HepG2 (cell line): ENCODE measurements around the gene GSTK1. TPM values are rescaled to one million over a fixed set of nuclear protein-coding genes. Genes with fewer than 3 reads are reported as not detected.

ENCODE experiments used
- FOXO1 ChIP-seq: sonication (generic); formaldehyde crosslinking; IDR thresholded peaks from 2 replicates; pipeline ENCODE4 v1.4.0; 2020; ENCODE audit warnings: missing genetic modification reagents
- HDAC2 ChIP-seq: sonication (generic); formaldehyde crosslinking; IDR thresholded peaks from 2 replicates; pipeline ENCODE4 v1.4.0; 2020; ENCODE audit warnings: missing genetic modification reagents
- KLF11 ChIP-seq: IDR thresholded peaks from 2 replicates; pipeline ENCODE4 v1.6.1; 2016; ENCODE audit warnings: missing compliant biosample characterization
- KLF9 ChIP-seq: IDR thresholded peaks from 2 replicates; pipeline ENCODE4 v1.6.1; 2016; ENCODE audit warnings: low read depth
- MAF1 ChIP-seq: sonication (generic); formaldehyde crosslinking; IDR thresholded peaks from 2 replicates; pipeline ENCODE4 v1.5.0; 2020; ENCODE audit warnings: missing genetic modification reagents, borderline replicate concordance
- MAFF ChIP-seq: IDR thresholded peaks from 2 replicates; pipeline ENCODE4 v1.6.1; 2011; ENCODE audit warnings: low read depth, low read length, improper control_type of control experiment
- MEIS2 ChIP-seq: sonication (generic); formaldehyde crosslinking; IDR thresholded peaks from 2 replicates; pipeline ENCODE4 v1.9.0; 2021; ENCODE audit warnings: mild to moderate bottlenecking, missing genetic modification reagents
- PTBP1 ChIP-seq: fragments of 200-400 bp; formaldehyde crosslinking; IDR thresholded peaks from 2 replicates; pipeline ENCODE4 v1.6.1; 2018; ENCODE audit warnings: low read length, low read depth; ENCODE audit not compliant: poor library complexity, severe bottlenecking
- RARG ChIP-seq: sonication (generic); formaldehyde crosslinking; IDR thresholded peaks from 2 replicates; pipeline ENCODE4 v1.4.0; 2020; ENCODE audit warnings: low read depth, mild to moderate bottlenecking, missing genetic modification reagents
- REXO4 ChIP-seq: sonication (generic); formaldehyde crosslinking; IDR thresholded peaks from 2 replicates; pipeline ENCODE4 v1.8.0; 2022; ENCODE audit warnings: missing genetic modification reagents, mild to moderate bottlenecking, borderline replicate concordance
- SATB2 ChIP-seq: sonication (generic); formaldehyde crosslinking; IDR thresholded peaks from 2 replicates; pipeline ENCODE4 v1.5.0; 2020; ENCODE audit warnings: missing genetic modification reagents
- SNRNP70 ChIP-seq: fragments of 200-400 bp; formaldehyde crosslinking; IDR thresholded peaks from 2 replicates; pipeline ENCODE4 v1.6.1; 2017; ENCODE audit warnings: mild to moderate bottlenecking, low read depth, low read length, moderate library complexity
- SP1 ChIP-seq, 2 experiments: fragments of 450-650 bp in 1 of 2; sonication (generic) in 1 of 2; formaldehyde crosslinking in 1 of 2; IDR thresholded peaks; 2 replicates each; pipeline versions ENCODE4 v1.4.0 to v1.6.1; 2016 to 2020; ENCODE audit warnings: missing genetic modification reagents in 1 of 2
- SP140L ChIP-seq: sonication (generic); formaldehyde crosslinking; IDR thresholded peaks from 2 replicates; pipeline ENCODE4 v1.4.0; 2020; ENCODE audit warnings: missing genetic modification reagents, borderline replicate concordance
- TAF1 ChIP-seq: sonication (generic); formaldehyde crosslinking; IDR thresholded peaks from 2 replicates; pipeline ENCODE4 v1.4.0; 2020; ENCODE audit warnings: missing genetic modification reagents
- YEATS4 ChIP-seq: sonication (generic); formaldehyde crosslinking; IDR thresholded peaks from 2 replicates; pipeline ENCODE4 v1.4.0; 2020; ENCODE audit warnings: missing genetic modification reagents, borderline replicate concordance
- ZFP90 ChIP-seq: sonication (generic); formaldehyde crosslinking; IDR thresholded peaks from 2 replicates; pipeline ENCODE4 v1.8.0; 2022; ENCODE audit warnings: missing genetic modification reagents, mild to moderate bottlenecking, inconsistent platforms, borderline replicate concordance
- ZNF670 ChIP-seq: sonication (generic); formaldehyde crosslinking; IDR thresholded peaks from 2 replicates; pipeline ENCODE4 v1.8.0; 2022; ENCODE audit warnings: mild to moderate bottlenecking, missing genetic modification reagents, borderline replicate concordance
- ZNF776 ChIP-seq: sonication (generic); formaldehyde crosslinking; IDR thresholded peaks from 2 replicates; pipeline ENCODE4 v1.4.0; 2020; ENCODE audit warnings: mild to moderate bottlenecking, missing genetic modification reagents
- polyA plus RNA-seq, 8 experiments: library from polyadenylated mRNA; depleted of rRNA in 3 of 8; stranded (reverse) in 7 of 8; unstranded in 1 of 8; fragments of >200 nt; fragmentation: Illumina TruSeq in 4 of 8; extraction: Trizol in 4 of 8; gene quantifications; 2 replicates each; pipeline versions ENCODE4 v1.2.1 to v1.2.3, GENCODE V29; 2011 to 2016; ENCODE audit warnings: low read depth in 4 of 8, missing spikeins in 1 of 8, mixed read lengths in 1 of 8; ENCODE audit not compliant: insufficient read depth in 1 of 8
- total RNA-seq, 5 experiments: library from RNA; depleted of rRNA; stranded (reverse); fragments of >200 nt; fragmentation: Illumina TruSeq; extraction: Trizol; gene quantifications; 2 replicates each; pipeline ENCODE4 v1.2.3, GENCODE V29; 2016; ENCODE audit warnings: low read depth in 1 of 5
- TF ChIP-seq, protein P1 (sequence below): sonication (generic); formaldehyde crosslinking; IDR thresholded peaks from 2 replicates; pipeline ENCODE4 v1.4.0; 2020; ENCODE audit warnings: missing genetic modification reagents
- TF ChIP-seq, protein P2 (sequence below): IDR thresholded peaks from 2 replicates; pipeline ENCODE4 v1.6.1; 2016; ENCODE audit warnings: missing compliant biosample characterization, missing genetic modification reagents, borderline replicate concordance
- TF ChIP-seq, protein P3 (sequence below): IDR thresholded peaks from 2 replicates; pipeline ENCODE4 v1.4.0; 2020; ENCODE audit warnings: mild to moderate bottlenecking, missing genetic modification reagents

Gene GSTK1
- total and polyA plus RNA-seq, 2 of the 13 experiments (the other 11 are each of a cell fraction or from before 2014, with no cell fraction given), result 64.6 to 92.1 TPM

DNA sequence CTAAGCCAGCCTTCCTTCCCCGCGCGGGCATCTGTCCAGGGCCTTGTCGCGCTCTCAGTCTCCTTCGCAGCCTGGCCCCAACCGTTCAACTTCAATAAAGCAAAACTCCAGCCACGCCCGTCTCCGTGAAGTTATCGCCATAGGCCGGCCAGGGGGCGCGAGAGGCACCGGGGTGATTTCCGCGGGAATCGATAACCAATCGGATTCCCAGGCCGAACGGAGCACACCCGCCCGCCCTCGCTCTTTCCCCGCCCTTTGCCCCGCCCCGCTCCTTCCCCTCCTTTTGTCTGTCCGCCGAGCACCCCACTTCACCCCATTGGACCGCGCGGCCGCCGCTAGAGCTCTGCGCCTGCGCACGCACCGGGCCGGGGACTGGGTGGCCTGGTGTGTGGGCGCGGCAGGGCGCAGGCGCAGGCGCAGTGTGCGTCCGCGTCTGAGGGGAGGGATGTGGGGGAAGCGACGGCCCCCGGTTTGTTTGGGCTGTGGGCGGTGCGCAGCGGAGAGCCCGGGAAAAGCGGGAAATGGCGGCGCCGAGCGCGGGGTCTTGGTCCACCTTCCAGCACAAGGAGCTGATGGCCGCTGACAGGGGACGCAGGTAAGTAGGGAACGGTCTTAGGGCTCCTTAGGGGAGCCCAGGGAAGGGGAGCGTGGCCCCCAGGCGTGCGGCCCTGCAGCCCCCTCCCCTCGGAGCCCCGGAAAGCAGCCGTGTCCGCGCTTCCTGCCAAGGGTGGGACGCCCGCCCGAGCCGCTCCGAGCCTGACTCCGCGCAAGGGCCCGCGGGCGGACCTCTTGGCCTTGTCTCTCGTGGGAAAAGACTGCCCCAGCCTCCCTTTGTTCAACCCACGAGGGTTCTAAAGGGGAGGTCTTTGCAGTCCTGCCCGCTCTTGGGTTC lies 24.9 kb downstream of the GSTK1 start, which contains the start of gene CASP2 (continued):
- TF ChIP-seq, protein P1, sequence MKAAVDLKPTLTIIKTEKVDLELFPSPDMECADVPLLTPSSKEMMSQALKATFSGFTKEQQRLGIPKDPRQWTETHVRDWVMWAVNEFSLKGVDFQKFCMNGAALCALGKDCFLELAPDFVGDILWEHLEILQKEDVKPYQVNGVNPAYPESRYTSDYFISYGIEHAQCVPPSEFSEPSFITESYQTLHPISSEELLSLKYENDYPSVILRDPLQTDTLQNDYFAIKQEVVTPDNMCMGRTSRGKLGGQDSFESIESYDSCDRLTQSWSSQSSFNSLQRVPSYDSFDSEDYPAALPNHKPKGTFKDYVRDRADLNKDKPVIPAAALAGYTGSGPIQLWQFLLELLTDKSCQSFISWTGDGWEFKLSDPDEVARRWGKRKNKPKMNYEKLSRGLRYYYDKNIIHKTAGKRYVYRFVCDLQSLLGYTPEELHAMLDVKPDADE (CRISPR knock-in tag), result no peak
- no peak for TF ChIP-seq SP1 (IDR thresholded peaks at IDR 0.05)
- TF ChIP-seq SP1 (CRISPR knock-in tag; IDR thresholded peaks at IDR 0.05), result peak; percentile 11; the same call in 1 of the 2 replicates
- no peak for TF ChIP-seq RARG
- TF ChIP-seq ZFP90 (CRISPR knock-in tag), result peak; percentile 53; the same call in 1 of the 2 replicates
- TF ChIP-seq MEIS2, result peak; percentile 47; the same call in 1 of the 2 replicates
- no peak for TF ChIP-seq PTBP1
- TF ChIP-seq, protein P2, sequence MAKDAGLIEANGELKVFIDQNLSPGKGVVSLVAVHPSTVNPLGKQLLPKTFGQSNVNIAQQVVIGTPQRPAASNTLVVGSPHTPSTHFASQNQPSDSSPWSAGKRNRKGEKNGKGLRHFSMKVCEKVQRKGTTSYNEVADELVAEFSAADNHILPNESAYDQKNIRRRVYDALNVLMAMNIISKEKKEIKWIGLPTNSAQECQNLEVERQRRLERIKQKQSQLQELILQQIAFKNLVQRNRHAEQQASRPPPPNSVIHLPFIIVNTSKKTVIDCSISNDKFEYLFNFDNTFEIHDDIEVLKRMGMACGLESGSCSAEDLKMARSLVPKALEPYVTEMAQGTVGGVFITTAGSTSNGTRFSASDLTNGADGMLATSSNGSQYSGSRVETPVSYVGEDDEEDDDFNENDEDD, result peak; percentile 86; the same call in 1 of the 2 replicates
- TF ChIP-seq YEATS4, result peak; percentile 67; the same call in 1 of the 2 replicates
- no peak for TF ChIP-seq KLF9 (CRISPR knock-in tag)
- TF ChIP-seq MAFF, result no peak
- TF ChIP-seq HDAC2 (CRISPR knock-in tag), result no peak
- TF ChIP-seq REXO4 (CRISPR knock-in tag), result no peak
- TF ChIP-seq ZNF670, result no peak
- no peak for TF ChIP-seq SP140L (CRISPR knock-in tag)
- no peak for TF ChIP-seq SNRNP70
- peak; percentile 87; the same call in 1 of the 2 replicates for TF ChIP-seq ZNF776 (CRISPR knock-in tag)
- peak; percentile 84 for TF ChIP-seq TAF1 (CRISPR knock-in tag)
- TF ChIP-seq FOXO1 (CRISPR knock-in tag), result no peak
- TF ChIP-seq, protein P3, sequence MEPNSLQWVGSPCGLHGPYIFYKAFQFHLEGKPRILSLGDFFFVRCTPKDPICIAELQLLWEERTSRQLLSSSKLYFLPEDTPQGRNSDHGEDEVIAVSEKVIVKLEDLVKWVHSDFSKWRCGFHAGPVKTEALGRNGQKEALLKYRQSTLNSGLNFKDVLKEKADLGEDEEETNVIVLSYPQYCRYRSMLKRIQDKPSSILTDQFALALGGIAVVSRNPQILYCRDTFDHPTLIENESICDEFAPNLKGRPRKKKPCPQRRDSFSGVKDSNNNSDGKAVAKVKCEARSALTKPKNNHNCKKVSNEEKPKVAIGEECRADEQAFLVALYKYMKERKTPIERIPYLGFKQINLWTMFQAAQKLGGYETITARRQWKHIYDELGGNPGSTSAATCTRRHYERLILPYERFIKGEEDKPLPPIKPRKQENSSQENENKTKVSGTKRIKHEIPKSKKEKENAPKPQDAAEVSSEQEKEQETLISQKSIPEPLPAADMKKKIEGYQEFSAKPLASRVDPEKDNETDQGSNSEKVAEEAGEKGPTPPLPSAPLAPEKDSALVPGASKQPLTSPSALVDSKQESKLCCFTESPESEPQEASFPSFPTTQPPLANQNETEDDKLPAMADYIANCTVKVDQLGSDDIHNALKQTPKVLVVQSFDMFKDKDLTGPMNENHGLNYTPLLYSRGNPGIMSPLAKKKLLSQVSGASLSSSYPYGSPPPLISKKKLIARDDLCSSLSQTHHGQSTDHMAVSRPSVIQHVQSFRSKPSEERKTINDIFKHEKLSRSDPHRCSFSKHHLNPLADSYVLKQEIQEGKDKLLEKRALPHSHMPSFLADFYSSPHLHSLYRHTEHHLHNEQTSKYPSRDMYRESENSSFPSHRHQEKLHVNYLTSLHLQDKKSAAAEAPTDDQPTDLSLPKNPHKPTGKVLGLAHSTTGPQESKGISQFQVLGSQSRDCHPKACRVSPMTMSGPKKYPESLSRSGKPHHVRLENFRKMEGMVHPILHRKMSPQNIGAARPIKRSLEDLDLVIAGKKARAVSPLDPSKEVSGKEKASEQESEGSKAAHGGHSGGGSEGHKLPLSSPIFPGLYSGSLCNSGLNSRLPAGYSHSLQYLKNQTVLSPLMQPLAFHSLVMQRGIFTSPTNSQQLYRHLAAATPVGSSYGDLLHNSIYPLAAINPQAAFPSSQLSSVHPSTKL (CRISPR knock-in tag), result peak; percentile 21; the same call in 1 of the 2 replicates
- TF ChIP-seq SATB2 (CRISPR knock-in tag), result no peak
- TF ChIP-seq MAF1 (CRISPR knock-in tag), result no peak
- TF ChIP-seq KLF11, result no peak
